ENCODE results near the gene AMBRA1. TPM values are rescaled to one million over a fixed set of nuclear protein-coding genes. Genes with fewer than 3 reads are reported as not detected.

The AMBRA1 gene
- total and polyA plus RNA-seq, 2 of the 8 experiments (the other 6 are each of a cell fraction or from before 2014, with no cell fraction given), result 14.2 to 37.4 TPM

- Histone ChIP-seq H3K4ac (replicated peaks; ENCODE audit: insufficient read length, low read depth, low read length) (no peak overlapping the region), H3K4me3 (ENCODE audit: extremely low read depth in 1 of 4, insufficient read depth in 2 of 4, low read depth in 3 of 4, low read length in 4 of 4) (no peak overlapping the region), H2BK15ac (ENCODE audit: low read length) (no peak overlapping the region), H3K14ac (ENCODE audit: insufficient read length) (no peak overlapping the region), H2BK12ac (ENCODE audit: low read depth, low read length) (no peak overlapping the region), H3K18ac (ENCODE audit: extremely low read depth, low read length) (no peak overlapping the region), H3K23me2 (ENCODE audit: low read depth, low read length) (no peaks in the 10 kb centered on the region), H4K91ac (replicated peaks; ENCODE audit: insufficient read length, low read length) (no peak overlapping the region), H3K36me3 (ENCODE audit: control insufficient read depth in 2 of 4, insufficient read depth in 4 of 4, low read length in 3 of 4) (peaks cover 2 to 9% (median 4%) of the 10 kb centered on the region in 4 experiments; a peak in 5 of 8 replicates), H4K20me1 (replicated peaks in 1 of 2; ENCODE audit: control insufficient read depth in 1 of 2, insufficient read depth in 2 of 2, low read length in 2 of 2) (peaks cover 8 to 30% of the 10 kb centered on the region in 2 experiments), H3K4me1 (replicated peaks in 1 of 4; ENCODE audit: control insufficient read depth in 3 of 4, insufficient read depth in 4 of 4, low read length in 3 of 4) (peaks cover 0 to 17% (median 8%) of the 10 kb centered on the region in 4 experiments; a peak in 5 of 7 replicates), H3K27me3 (replicated peaks in 1 of 4; ENCODE audit: control insufficient read depth in 3 of 4, extremely low read depth in 1 of 4, insufficient read depth in 3 of 4, low read length in 3 of 4) (no peaks in the 10 kb centered on the region), H3K4me2 (ENCODE audit: insufficient read depth in 1 of 2, low read depth in 2 of 2, low read length in 2 of 2) (no peak overlapping the region), H2BK20ac (ENCODE audit: low read length) (no peak overlapping the region), H3K79me1 (ENCODE audit: low read depth, low read length) (peaks cover 13% of the 10 kb centered on the region), H3K23ac (ENCODE audit: insufficient read length) (no peak overlapping the region), H3K27ac (ENCODE audit: low read depth, low read length) (no peak overlapping the region; the same call in 1 of the 2 replicates), H4K8ac (ENCODE audit: extremely low read depth, insufficient read depth, low read length) (0 out of 2 replicates have a peak overlapping the region, but pooled peaks have one; percentile 28), H3K9ac (replicated peaks in 1 of 4; ENCODE audit: extremely low read depth in 1 of 4, low read depth in 3 of 4, low read length in 3 of 4) (no peak overlapping the region), H3K56ac (replicated peaks; ENCODE audit: insufficient read length, low read depth, low read length) (no peak overlapping the region), H3K79me2 (ENCODE audit: control insufficient read depth in 1 of 2, insufficient read depth in 2 of 2, low read length in 2 of 2) (peaks cover 0 to 27% of the 10 kb centered on the region in 2 experiments; a peak in 2 of 4 replicates), H2AK5ac (ENCODE audit: low read depth, low read length) (no peak overlapping the region), H2BK5ac (ENCODE audit: low read depth, low read length) (no peak overlapping the region), H4K5ac (ENCODE audit: insufficient read length, low read depth, low read length) (peak overlapping the region; percentile 6), H2AFZ (ENCODE audit: low read length) (no peak overlapping the region), H3K9me3 (ENCODE audit: insufficient read depth in 2 of 2, low read depth in 1 of 2, low read length in 1 of 2) (no peaks in the 10 kb centered on the region), H2BK120ac (replicated peaks; ENCODE audit: low read depth, low read length) (no peak overlapping the region)
- DNase-seq (ENCODE audit: low read depth in 1 of 2, low spot score in 2 of 2), result peak in 1 of 2 experiments; percentile 95
- CTCF ChIA-PET (ENCODE audit: partially characterized antibody), result interaction anchor here (0.7 to 44.5 kb wide), 19 partner anchors 10 to 486 kb away, joined by 3 to 1004 read pairs (median 5); partner anchors contain the start of genes CHRM4 and DGKZ
- FAIRE-seq, result peak; percentile 68
- WGBS, 2 experiments (ENCODE audit: extremely low coverage in 1 of 2, insufficient coverage in 1 of 2, insufficient read length in 1 of 2, insufficient replicate concordance in 2 of 2, low coverage in 1 of 2, low lambda C conversion rate in 2 of 2, missing lambda C conversion rate in 1 of 2), result 61% methylated on average over 24 of the region's 32 CpGs; no CpG with 5 or more reads in 1 of the 2 experiments
- POLR2A ChIA-PET (ENCODE audit: partially characterized antibody), result interaction anchor here (1.4 to 7.8 kb wide), 4 partner anchors 8 to 125 kb away, joined by 3 to 69 read pairs (median 8); partner anchors contain the start of genes DGKZ and MDK
- TF ChIP-seq TAF7 (optimal IDR thresholded peaks at IDR 0.05; ENCODE audit: borderline replicate concordance, low read depth, low read length) (no peak), GTF2F1 (IDR thresholded peaks at IDR 0.05; ENCODE audit: borderline replicate concordance, low read depth, low read length) (no peak), ATF2 (IDR thresholded peaks at IDR 0.05; ENCODE audit: low read length) (no peak), RAD21 (IDR thresholded peaks at IDR 0.05 in 1 of 2, conservative IDR thresholded peaks at IDR 0.05 in 1 of 2; ENCODE audit: low read depth in 2 of 2, low read length in 2 of 2) (peak; percentile 64 to 72), RNF2 (IDR thresholded peaks at IDR 0.05; ENCODE audit: borderline replicate concordance, low read depth, low read length, missing control alignments, poor library complexity, severe bottlenecking) (no peak), GABPA (IDR thresholded peaks at IDR 0.05; ENCODE audit: borderline replicate concordance, insufficient read depth, low read length) (peak; percentile 55; the same call in 1 of the 2 replicates), CHD2 (IDR thresholded peaks at IDR 0.05; ENCODE audit: low read length) (no peak)
- TF ChIP-seq, protein P1, sequence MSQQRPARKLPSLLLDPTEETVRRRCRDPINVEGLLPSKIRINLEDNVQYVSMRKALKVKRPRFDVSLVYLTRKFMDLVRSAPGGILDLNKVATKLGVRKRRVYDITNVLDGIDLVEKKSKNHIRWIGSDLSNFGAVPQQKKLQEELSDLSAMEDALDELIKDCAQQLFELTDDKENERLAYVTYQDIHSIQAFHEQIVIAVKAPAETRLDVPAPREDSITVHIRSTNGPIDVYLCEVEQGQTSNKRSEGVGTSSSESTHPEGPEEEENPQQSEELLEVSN (IDR thresholded peaks at IDR 0.05), result no peak
These were observed 226.4 kb downstream of the AMBRA1 start for GRCh38 chr11:46367244-46367915.

All from H1 (cell line).